Small intestine (tissue), 7 donors: ENCODE measurements around the gene NTRK3. TPM values are rescaled to one million over a fixed set of nuclear protein-coding genes. Genes with fewer than 3 reads are reported as not detected.

Experiments used
- DNase-seq, 2 donors: peaks; one replicate each; pipeline versions ENCODE4 v3.0.0 to v3.0.0-alpha.2; 2013
- FAIRE-seq: peaks from 2 replicates; lab custom pipeline; 2012; peaks lifted over from hg19 to GRCh38; lab: Jason Lieb, UNC
- H3K27ac ChIP-seq, 3 donors: one replicate each; pipeline ENCODE4 v1.5.1; 2013; ENCODE audit warnings: low read length in 2 of 3, mild to moderate bottlenecking in 2 of 3, control low read depth in 1 of 3, inconsistent platforms in 1 of 3, low read depth in 1 of 3, moderate library complexity in 1 of 3
- H3K27me3 ChIP-seq, 3 donors: one replicate each; pipeline ENCODE4 v1.6.1; 2013; ENCODE audit warnings: low read length in 3 of 3, inconsistent platforms in 1 of 3; ENCODE audit not compliant: control insufficient read depth in 3 of 3, insufficient read depth in 3 of 3
- H3K36me3 ChIP-seq, 3 donors: one replicate each; pipeline ENCODE4 v1.6.1; 2013; ENCODE audit warnings: low read length in 3 of 3, inconsistent platforms in 1 of 3, low read depth in 1 of 3, mild to moderate bottlenecking in 1 of 3, moderate library complexity in 1 of 3; ENCODE audit not compliant: control insufficient read depth in 3 of 3, insufficient read depth in 2 of 3
- H3K4me1 ChIP-seq, 3 donors: one replicate each; pipeline ENCODE4 v1.6.1; 2013; ENCODE audit warnings: low read length in 2 of 3, inconsistent platforms in 1 of 3, low read depth in 1 of 3, mild to moderate bottlenecking in 1 of 3, moderate library complexity in 1 of 3; ENCODE audit not compliant: control insufficient read depth in 3 of 3, insufficient read depth in 2 of 3
- H3K4me3 ChIP-seq, 3 donors: one replicate each; pipeline ENCODE4 v1.5.1; 2013; ENCODE audit warnings: low read length in 3 of 3, control low read depth in 1 of 3, inconsistent platforms in 1 of 3, low read depth in 1 of 3, mild to moderate bottlenecking in 1 of 3, moderate library complexity in 1 of 3
- H3K9me3 ChIP-seq, 2 donors: one replicate each; pipeline ENCODE4 v1.6.1; 2013; ENCODE audit warnings: low read depth in 1 of 2, low read length in 1 of 2; ENCODE audit not compliant: control insufficient read depth in 2 of 2, insufficient read depth in 1 of 2
- WGBS, 3 donors: extraction: QIAGEN DNeasy Blood & Tissue Kit; methylation state at CpG; one replicate each; pipeline ENCODE4 v1.1.7; 2013; 5-methylcytosine and 5-hydroxymethylcytosine counted together
- polyA plus RNA-seq, 4 donors: library from polyadenylated mRNA; stranded (reverse) in 3 of 4; unstranded in 1 of 4; fragments of 200-250 nt in 3 of 4; fragments of 120-200 nt in 1 of 4; gene quantifications; one replicate each; pipeline versions ENCODE4 v1.2.1 to v1.2.3, GENCODE V29; 2013
- donor health status: healthy with polysubstance abuse.
- donor health status: control.
- donor health status: control.
- donor health status: Bipolar disorder and iron deficiency.
- donor health status: healthy.

The NTRK3 gene
- polyA plus RNA-seq, 4 donors = under 0.01 to 3.6 (median 0.52) TPM; not detected in 1

GRCh38 chr15:88255484-88256278, 858 bp downstream of the NTRK3 start:
- Histone ChIP-seq H3K4me1 (peaks cover 0 to 8% (median 2%) of the 10 kb centered on the region in 3 donors), H3K27ac (no peak overlapping the region), H3K9me3 (no peaks in the 10 kb centered on the region), H3K27me3 (peaks cover 12 to 82% (median 33%) of the 10 kb centered on the region in 3 donors), H3K36me3 (no peaks in the 10 kb centered on the region), H3K4me3 (peak overlapping the region in 1 of 3 donors; percentile 19)
- FAIRE-seq = no peak
- DNase-seq = peak in 1 of 2 donors; percentile 69
- 2% methylated on average over 47 to 58 of the region's 58 CpGs for WGBS, 3 donors

- no peak overlapping the region for H3K27ac ChIP-seq
- FAIRE-seq (no peak), DNase-seq (no peak)
- 5 to 6% (median 6%) methylated on average over 23 of the region's 23 CpGs for WGBS, 3 donors
- H3K4me3 ChIP-seq = no peak overlapping the region
- peaks cover 0 to 8% (median 2%) of the 10 kb centered on the region in 3 donors for H3K4me1 ChIP-seq
- no peaks in the 10 kb centered on the region for H3K9me3 ChIP-seq
- no peaks in the 10 kb centered on the region for H3K36me3 ChIP-seq
- H3K27me3 ChIP-seq = peaks cover 12 to 76% (median 33%) of the 10 kb centered on the region in 3 donors
Observed at GRCh38 chr15:88255087-88255483, 1.5 kb downstream of the NTRK3 start.

- H3K36me3 ChIP-seq = no peaks in the 10 kb centered on the region
- FAIRE-seq (no peak), DNase-seq (no peak)
- no peak overlapping the region for H3K4me3 ChIP-seq
- WGBS, 3 donors = 83 to 88% (median 87%) methylated on average over 7 of the region's 7 CpGs
- no peaks in the 10 kb centered on the region for H3K9me3 ChIP-seq
- peaks cover 12 to 52% (median 24%) of the 10 kb centered on the region in 3 donors for H3K27me3 ChIP-seq
- H3K4me1 ChIP-seq = peaks cover 0 to 2% (median 2%) of the 10 kb centered on the region in 3 donors
- no peak overlapping the region for H3K27ac ChIP-seq
Observed at GRCh38 chr15:88252441-88252840, 4.1 kb downstream of the NTRK3 start.

- Histone ChIP-seq H3K27ac (no peak overlapping the region), H3K27me3 (peaks cover 12 to 47% (median 18%) of the 10 kb centered on the region in 3 donors), H3K4me1 (no peaks in the 10 kb centered on the region), H3K9me3 (no peaks in the 10 kb centered on the region), H3K4me3 (no peak overlapping the region), H3K36me3 (no peaks in the 10 kb centered on the region)
- no peak for FAIRE-seq
- WGBS, 3 donors = 15 to 20% (median 16%) methylated on average over 1 of the region's 1 CpG
- DNase-seq = no peak
Observed at GRCh38 chr15:88250826-88251225, 5.7 kb downstream of the NTRK3 start.

GRCh38 chr15:88249220-88249619, 7.3 kb downstream of the NTRK3 start:
- Histone ChIP-seq H3K27ac (no peak overlapping the region), H3K4me1 (no peaks in the 10 kb centered on the region), H3K9me3 (no peaks in the 10 kb centered on the region), H3K4me3 (no peak overlapping the region), H3K36me3 (no peaks in the 10 kb centered on the region), H3K27me3 (peaks cover under 1 to 32% (median 7%) of the 10 kb centered on the region in 3 donors)
- no peak for DNase-seq
- 82 to 86% (median 84%) methylated on average over 6 of the region's 6 CpGs for WGBS, 3 donors
- no peak for FAIRE-seq

GRCh38 chr15:88247914-88248313, 8.6 kb downstream of the NTRK3 start:
- WGBS, 3 donors = 45 to 67% (median 52%) methylated on average over 4 of the region's 4 CpGs
- no peaks in the 10 kb centered on the region for H3K4me1 ChIP-seq

GRCh38 chr15:88246666-88247446, 9.7 kb downstream of the NTRK3 start:
- no peaks in the 10 kb centered on the region for H3K4me1 ChIP-seq
- 12 to 15% (median 15%) methylated on average over 26 to 27 of the region's 27 CpGs for WGBS, 3 donors
- H3K27me3 ChIP-seq = peaks cover 0 to 12% (median 0%) of the 10 kb centered on the region in 3 donors
- H3K4me3 ChIP-seq = no peak overlapping the region
- FAIRE-seq (no peak), DNase-seq (peak; percentile 51 to 71)
- no peaks in the 10 kb centered on the region for H3K9me3 ChIP-seq
- no peaks in the 10 kb centered on the region for H3K36me3 ChIP-seq
- H3K27ac ChIP-seq = no peak overlapping the region

More at GRCh38 chr15:88247914-88248313, 8.6 kb downstream of the NTRK3 start:
- DNase-seq (no peak), FAIRE-seq (no peak)
- Histone ChIP-seq H3K4me3 (no peak overlapping the region), H3K36me3 (no peaks in the 10 kb centered on the region), H3K27me3 (peaks cover 0 to 20% (median 2%) of the 10 kb centered on the region in 3 donors), H3K9me3 (no peaks in the 10 kb centered on the region), H3K27ac (no peak overlapping the region)

- FAIRE-seq = no peak
- Histone ChIP-seq H3K27ac (no peak overlapping the region), H3K36me3 (no peaks in the 10 kb centered on the region), H3K27me3 (peaks cover 0 to 7% (median 0%) of the 10 kb centered on the region in 3 donors), H3K9me3 (no peaks in the 10 kb centered on the region), H3K4me3 (no peak overlapping the region), H3K4me1 (no peaks in the 10 kb centered on the region)
- 70 to 82% (median 71%) methylated on average over 7 of the region's 7 CpGs for WGBS, 3 donors
- DNase-seq = no peak
Observed at GRCh38 chr15:88246081-88246480, 10.5 kb downstream of the NTRK3 start.
